Liver (tissue), 9 donors: Measurements from ENCODE around the gene CD28. TPM values are rescaled to one million over a fixed set of nuclear protein-coding genes. Genes with fewer than 3 reads are reported as not detected.

Source experiments
- DNase-seq: peaks from one replicate; pipeline ENCODE4 v3.0.0-alpha.2; 2017; ENCODE audit warnings: low spot score
- H3K27ac ChIP-seq, 2 donors: one replicate each; pipeline ENCODE4 v1.7.0; 2013; ENCODE audit warnings: inconsistent platforms in 2 of 2, low read length in 2 of 2, control low read depth in 1 of 2, low read depth in 1 of 2, mild to moderate bottlenecking in 1 of 2
- H3K27me3 ChIP-seq, 4 donors: one replicate each; pipeline versions ENCODE4 v1.6.1 to v1.7.0; 2013; ENCODE audit warnings: low read length in 3 of 4, inconsistent platforms in 1 of 4, mild to moderate bottlenecking in 1 of 4, moderate library complexity in 1 of 4; ENCODE audit not compliant: control insufficient read depth in 4 of 4, insufficient read depth in 4 of 4
- H3K36me3 ChIP-seq, 4 donors: one replicate each; pipeline versions ENCODE4 v1.6.1 to v1.7.0; 2013; ENCODE audit warnings: low read length in 3 of 4, mild to moderate bottlenecking in 3 of 4, low read depth in 1 of 4, moderate library complexity in 1 of 4; ENCODE audit not compliant: control insufficient read depth in 4 of 4, insufficient read depth in 3 of 4
- H3K4me1 ChIP-seq, 4 donors: one replicate each; pipeline versions ENCODE4 v1.6.1 to v1.7.0; 2013; ENCODE audit warnings: low read length in 3 of 4, mild to moderate bottlenecking in 3 of 4, moderate library complexity in 1 of 4; ENCODE audit not compliant: control insufficient read depth in 4 of 4, insufficient read depth in 4 of 4
- H3K4me3 ChIP-seq, 3 donors: one replicate each; pipeline versions ENCODE4 v1.6.1 to v1.7.0; 2013; ENCODE audit warnings: low read length in 3 of 3, control low read depth in 1 of 3, low read depth in 1 of 3, mild to moderate bottlenecking in 1 of 3
- H3K9ac ChIP-seq, 2 donors: one replicate each; pipeline ENCODE4 v1.7.0; 2013; ENCODE audit warnings: low read length in 2 of 2, mild to moderate bottlenecking in 2 of 2, moderate library complexity in 2 of 2, control low read depth in 1 of 2, low read depth in 1 of 2
- H3K9me3 ChIP-seq, 4 donors: one replicate each; pipeline versions ENCODE4 v1.6.1 to v1.7.0; 2013; ENCODE audit warnings: low read length in 3 of 4; ENCODE audit not compliant: control insufficient read depth in 4 of 4
- EGR1 ChIP-seq, 2 donors: IDR thresholded peaks; 2 replicates each; pipeline ENCODE4 v1.6.1; 2016 to 2018; ENCODE audit warnings: antibody characterized with exemption in 2 of 2, low read depth in 2 of 2
- FOXA1 ChIP-seq: IDR thresholded peaks from 2 replicates; pipeline ENCODE4 v1.6.1; 2016; ENCODE audit warnings: antibody characterized with exemption
- FOXA2 ChIP-seq: IDR thresholded peaks from 2 replicates; pipeline ENCODE4 v1.6.1; 2016; ENCODE audit warnings: antibody characterized with exemption
- GABPA ChIP-seq, 2 donors: IDR thresholded peaks in 1 of 2; conservative IDR thresholded peaks in 1 of 2; 2 replicates each; pipeline ENCODE4 v1.6.1; 2016; ENCODE audit warnings: antibody characterized with exemption in 2 of 2, mild to moderate bottlenecking in 1 of 2, moderate library complexity in 1 of 2
- HNF4A ChIP-seq, 2 donors: conservative IDR thresholded peaks; 2 replicates each; pipeline ENCODE4 v1.6.1; 2016; ENCODE audit warnings: antibody characterized with exemption in 2 of 2, mild to moderate bottlenecking in 2 of 2
- HNF4G ChIP-seq: IDR thresholded peaks from 2 replicates; pipeline ENCODE4 v1.6.1; 2016; ENCODE audit warnings: antibody characterized with exemption
- JUND ChIP-seq, 2 donors: IDR thresholded peaks; 2 replicates each; pipeline ENCODE4 v1.6.1; 2016; ENCODE audit warnings: antibody characterized with exemption in 2 of 2
- NR2F2 ChIP-seq: IDR thresholded peaks from 2 replicates; pipeline ENCODE4 v1.6.1; 2016; ENCODE audit warnings: antibody characterized with exemption
- RAD21 ChIP-seq, 2 donors: IDR thresholded peaks; 2 replicates each; pipeline ENCODE4 v1.6.1; 2016; ENCODE audit warnings: antibody characterized with exemption in 2 of 2, mild to moderate bottlenecking in 2 of 2
- RXRA ChIP-seq, 2 donors: IDR thresholded peaks; 2 replicates each; pipeline ENCODE4 v1.6.1; 2017 to 2018; ENCODE audit warnings: antibody characterized with exemption in 2 of 2, mild to moderate bottlenecking in 1 of 2
- SP1 ChIP-seq: IDR thresholded peaks from 2 replicates; pipeline ENCODE4 v1.6.1; 2018; ENCODE audit warnings: antibody characterized with exemption, mild to moderate bottlenecking
- TAF1 ChIP-seq: conservative IDR thresholded peaks from 2 replicates; pipeline ENCODE4 v1.6.1; 2016; ENCODE audit warnings: antibody characterized with exemption, mild to moderate bottlenecking
- YY1 ChIP-seq: IDR thresholded peaks from 2 replicates; pipeline ENCODE4 v1.6.1; 2016; ENCODE audit warnings: antibody characterized with exemption, mild to moderate bottlenecking
- WGBS: extraction: QIAGEN DNeasy Blood & Tissue Kit; methylation state at CpG from one replicate; pipeline ENCODE4 v1.1.7; 2013; 5-methylcytosine and 5-hydroxymethylcytosine counted together
- polyA plus RNA-seq, 2 donors: library from polyadenylated mRNA; stranded (reverse) in 1 of 2; unstranded in 1 of 2; fragments of 200-250 nt in 1 of 2; fragments of >200 nt in 1 of 2; fragmentation: Nextera tagmentation in 1 of 2; extraction: Ambion mirVana in 1 of 2; gene quantifications; one replicate each; pipeline versions ENCODE4 v1.2.1 to v1.2.3, GENCODE V29; 2013 to 2015
- total RNA-seq, 2 donors: library from RNA; depleted of rRNA; stranded (reverse); fragments of >200 nt; gene quantifications; one replicate each; pipeline ENCODE4 v1.2.3, GENCODE V29; 2014
- TF ChIP-seq, protein P1 (sequence below): fragments of 150-350 bp; IDR thresholded peaks from 2 replicates; pipeline ENCODE4 v1.5.1; 2017; ENCODE audit warnings: improper control_type of control experiment, low read depth, low read length; ENCODE audit not compliant: missing input control
- TF ChIP-seq, protein P2 (sequence below): IDR thresholded peaks from 2 replicates; pipeline ENCODE4 v1.6.1; 2016; ENCODE audit warnings: antibody characterized with exemption
- TF ChIP-seq, protein P3 (sequence below): IDR thresholded peaks from 2 replicates; pipeline ENCODE4 v1.6.1; 2016; ENCODE audit warnings: antibody characterized with exemption
- TF ChIP-seq, protein P4 (sequence below): IDR thresholded peaks from 2 replicates; pipeline ENCODE4 v1.6.1; 2016; ENCODE audit warnings: antibody characterized with exemption
- TF ChIP-seq, protein P5 (sequence below): IDR thresholded peaks from 2 replicates; pipeline ENCODE4 v1.6.1; 2016; ENCODE audit warnings: antibody characterized with exemption, mild to moderate bottlenecking
- donor health status: healthy.
- donor health status: healthy.
- donor health status: healthy.
- donor health status: healthy.
- donor health status: healthy.

CD28 gene
- total and polyA plus RNA-seq, 4 donors = 0.08 to 0.93 (median 0.33) TPM

DNA sequence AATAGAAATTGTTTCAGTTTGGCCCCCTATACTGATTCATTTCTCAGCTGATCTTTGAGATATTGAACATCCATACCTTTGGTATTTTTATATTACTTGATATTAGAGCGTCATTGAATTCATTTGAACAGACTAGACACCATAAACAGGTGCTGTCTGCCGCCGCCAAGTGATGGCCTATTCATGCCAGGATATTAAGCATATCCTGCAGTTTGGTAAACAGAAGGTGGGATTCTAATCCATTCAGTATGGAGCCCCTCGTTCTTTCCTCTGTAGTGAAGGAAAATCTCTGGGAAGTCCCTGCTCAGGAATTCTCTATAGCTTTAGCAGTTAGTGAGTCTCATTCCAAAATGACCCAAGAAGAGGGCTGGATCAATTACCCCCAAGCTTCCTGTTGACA, 23.0 kb upstream of the CD28 start:
- TF ChIP-seq NR2F2 (no peak), FOXA2 (no peak), YY1 (no peak), RXRA (IDR thresholded peaks at IDR 0.05) (no peak), HNF4G (no peak), SP1 (no peak), EGR1 (IDR thresholded peaks at IDR 0.05; ENCODE audit: low read depth in 2 of 2) (no peak), TAF1 (no peak), JUND (IDR thresholded peaks at IDR 0.05) (no peak), HNF4A (conservative IDR thresholded peaks at IDR 0.05) (no peak), GABPA (IDR thresholded peaks at IDR 0.05 in 1 of 2, conservative IDR thresholded peaks at IDR 0.05 in 1 of 2) (no peak), FOXA1 (no peak), RAD21 (IDR thresholded peaks at IDR 0.05) (no peak)
- TF ChIP-seq, protein P1, sequence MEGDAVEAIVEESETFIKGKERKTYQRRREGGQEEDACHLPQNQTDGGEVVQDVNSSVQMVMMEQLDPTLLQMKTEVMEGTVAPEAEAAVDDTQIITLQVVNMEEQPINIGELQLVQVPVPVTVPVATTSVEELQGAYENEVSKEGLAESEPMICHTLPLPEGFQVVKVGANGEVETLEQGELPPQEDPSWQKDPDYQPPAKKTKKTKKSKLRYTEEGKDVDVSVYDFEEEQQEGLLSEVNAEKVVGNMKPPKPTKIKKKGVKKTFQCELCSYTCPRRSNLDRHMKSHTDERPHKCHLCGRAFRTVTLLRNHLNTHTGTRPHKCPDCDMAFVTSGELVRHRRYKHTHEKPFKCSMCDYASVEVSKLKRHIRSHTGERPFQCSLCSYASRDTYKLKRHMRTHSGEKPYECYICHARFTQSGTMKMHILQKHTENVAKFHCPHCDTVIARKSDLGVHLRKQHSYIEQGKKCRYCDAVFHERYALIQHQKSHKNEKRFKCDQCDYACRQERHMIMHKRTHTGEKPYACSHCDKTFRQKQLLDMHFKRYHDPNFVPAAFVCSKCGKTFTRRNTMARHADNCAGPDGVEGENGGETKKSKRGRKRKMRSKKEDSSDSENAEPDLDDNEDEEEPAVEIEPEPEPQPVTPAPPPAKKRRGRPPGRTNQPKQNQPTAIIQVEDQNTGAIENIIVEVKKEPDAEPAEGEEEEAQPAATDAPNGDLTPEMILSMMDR = no peak
- TF ChIP-seq, protein P2, sequence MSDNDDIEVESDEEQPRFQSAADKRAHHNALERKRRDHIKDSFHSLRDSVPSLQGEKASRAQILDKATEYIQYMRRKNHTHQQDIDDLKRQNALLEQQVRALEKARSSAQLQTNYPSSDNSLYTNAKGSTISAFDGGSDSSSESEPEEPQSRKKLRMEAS = no peak
- TF ChIP-seq, protein P3, sequence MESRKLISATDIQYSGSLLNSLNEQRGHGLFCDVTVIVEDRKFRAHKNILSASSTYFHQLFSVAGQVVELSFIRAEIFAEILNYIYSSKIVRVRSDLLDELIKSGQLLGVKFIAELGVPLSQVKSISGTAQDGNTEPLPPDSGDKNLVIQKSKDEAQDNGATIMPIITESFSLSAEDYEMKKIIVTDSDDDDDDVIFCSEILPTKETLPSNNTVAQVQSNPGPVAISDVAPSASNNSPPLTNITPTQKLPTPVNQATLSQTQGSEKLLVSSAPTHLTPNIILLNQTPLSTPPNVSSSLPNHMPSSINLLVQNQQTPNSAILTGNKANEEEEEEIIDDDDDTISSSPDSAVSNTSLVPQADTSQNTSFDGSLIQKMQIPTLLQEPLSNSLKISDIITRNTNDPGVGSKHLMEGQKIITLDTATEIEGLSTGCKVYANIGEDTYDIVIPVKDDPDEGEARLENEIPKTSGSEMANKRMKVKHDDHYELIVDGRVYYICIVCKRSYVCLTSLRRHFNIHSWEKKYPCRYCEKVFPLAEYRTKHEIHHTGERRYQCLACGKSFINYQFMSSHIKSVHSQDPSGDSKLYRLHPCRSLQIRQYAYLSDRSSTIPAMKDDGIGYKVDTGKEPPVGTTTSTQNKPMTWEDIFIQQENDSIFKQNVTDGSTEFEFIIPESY = no peak
- TF ChIP-seq, protein P4, sequence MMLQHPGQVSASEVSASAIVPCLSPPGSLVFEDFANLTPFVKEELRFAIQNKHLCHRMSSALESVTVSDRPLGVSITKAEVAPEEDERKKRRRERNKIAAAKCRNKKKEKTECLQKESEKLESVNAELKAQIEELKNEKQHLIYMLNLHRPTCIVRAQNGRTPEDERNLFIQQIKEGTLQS = no peak
- TF ChIP-seq, protein P5, sequence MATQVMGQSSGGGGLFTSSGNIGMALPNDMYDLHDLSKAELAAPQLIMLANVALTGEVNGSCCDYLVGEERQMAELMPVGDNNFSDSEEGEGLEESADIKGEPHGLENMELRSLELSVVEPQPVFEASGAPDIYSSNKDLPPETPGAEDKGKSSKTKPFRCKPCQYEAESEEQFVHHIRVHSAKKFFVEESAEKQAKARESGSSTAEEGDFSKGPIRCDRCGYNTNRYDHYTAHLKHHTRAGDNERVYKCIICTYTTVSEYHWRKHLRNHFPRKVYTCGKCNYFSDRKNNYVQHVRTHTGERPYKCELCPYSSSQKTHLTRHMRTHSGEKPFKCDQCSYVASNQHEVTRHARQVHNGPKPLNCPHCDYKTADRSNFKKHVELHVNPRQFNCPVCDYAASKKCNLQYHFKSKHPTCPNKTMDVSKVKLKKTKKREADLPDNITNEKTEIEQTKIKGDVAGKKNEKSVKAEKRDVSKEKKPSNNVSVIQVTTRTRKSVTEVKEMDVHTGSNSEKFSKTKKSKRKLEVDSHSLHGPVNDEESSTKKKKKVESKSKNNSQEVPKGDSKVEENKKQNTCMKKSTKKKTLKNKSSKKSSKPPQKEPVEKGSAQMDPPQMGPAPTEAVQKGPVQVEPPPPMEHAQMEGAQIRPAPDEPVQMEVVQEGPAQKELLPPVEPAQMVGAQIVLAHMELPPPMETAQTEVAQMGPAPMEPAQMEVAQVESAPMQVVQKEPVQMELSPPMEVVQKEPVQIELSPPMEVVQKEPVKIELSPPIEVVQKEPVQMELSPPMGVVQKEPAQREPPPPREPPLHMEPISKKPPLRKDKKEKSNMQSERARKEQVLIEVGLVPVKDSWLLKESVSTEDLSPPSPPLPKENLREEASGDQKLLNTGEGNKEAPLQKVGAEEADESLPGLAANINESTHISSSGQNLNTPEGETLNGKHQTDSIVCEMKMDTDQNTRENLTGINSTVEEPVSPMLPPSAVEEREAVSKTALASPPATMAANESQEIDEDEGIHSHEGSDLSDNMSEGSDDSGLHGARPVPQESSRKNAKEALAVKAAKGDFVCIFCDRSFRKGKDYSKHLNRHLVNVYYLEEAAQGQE = no peak
- Histone ChIP-seq H3K4me3 (no peak overlapping the region), H3K27ac (peak overlapping the region; percentile 44 to 56), H3K4me1 (peaks cover 0 to 8% (median 3%) of the 10 kb centered on the region in 4 donors), H3K36me3 (no peaks in the 10 kb centered on the region), H3K27me3 (no peaks in the 10 kb centered on the region), H3K9me3 (no peaks in the 10 kb centered on the region), H3K9ac (no peak overlapping the region)
- no peak for DNase-seq
- 86% methylated on average over 4 of the region's 4 CpGs for WGBS
